DOHH2 (cell line): Measurements from ENCODE around the gene QRICH2.

Source experiments
- EZH2phosphoT487 ChIP-seq: fragments of 200-600 bp; sonication (generic); IDR thresholded peaks from 2 replicates; pipeline ENCODE4 v1.6.1; 2017; ENCODE audit warnings: borderline replicate concordance, mild to moderate bottlenecking, antibody characterized with exemption, low read length, moderate library complexity, mixed read lengths
- TF ChIP-seq, protein P1 (sequence below): fragments of 200-600 bp; sonication (generic); IDR thresholded peaks from one replicate; pipeline ENCODE4 v1.5.1; 2014; ENCODE audit warnings: antibody characterized with exemption, mild to moderate bottlenecking, low read depth, low read length; ENCODE audit not compliant: poor library complexity, severe bottlenecking

GRCh38 chr17:76270127-76270592 is 37.9 kb downstream of the QRICH2 start:
- TF ChIP-seq, protein P1, sequence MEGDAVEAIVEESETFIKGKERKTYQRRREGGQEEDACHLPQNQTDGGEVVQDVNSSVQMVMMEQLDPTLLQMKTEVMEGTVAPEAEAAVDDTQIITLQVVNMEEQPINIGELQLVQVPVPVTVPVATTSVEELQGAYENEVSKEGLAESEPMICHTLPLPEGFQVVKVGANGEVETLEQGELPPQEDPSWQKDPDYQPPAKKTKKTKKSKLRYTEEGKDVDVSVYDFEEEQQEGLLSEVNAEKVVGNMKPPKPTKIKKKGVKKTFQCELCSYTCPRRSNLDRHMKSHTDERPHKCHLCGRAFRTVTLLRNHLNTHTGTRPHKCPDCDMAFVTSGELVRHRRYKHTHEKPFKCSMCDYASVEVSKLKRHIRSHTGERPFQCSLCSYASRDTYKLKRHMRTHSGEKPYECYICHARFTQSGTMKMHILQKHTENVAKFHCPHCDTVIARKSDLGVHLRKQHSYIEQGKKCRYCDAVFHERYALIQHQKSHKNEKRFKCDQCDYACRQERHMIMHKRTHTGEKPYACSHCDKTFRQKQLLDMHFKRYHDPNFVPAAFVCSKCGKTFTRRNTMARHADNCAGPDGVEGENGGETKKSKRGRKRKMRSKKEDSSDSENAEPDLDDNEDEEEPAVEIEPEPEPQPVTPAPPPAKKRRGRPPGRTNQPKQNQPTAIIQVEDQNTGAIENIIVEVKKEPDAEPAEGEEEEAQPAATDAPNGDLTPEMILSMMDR, result no peak
- TF ChIP-seq EZH2phosphoT487, result no peak
